Measurements from ENCODE around the gene TMEM144. TPM values are rescaled to one million over a fixed set of nuclear protein-coding genes. Genes with fewer than 3 reads are reported as not detected.

TMEM144 gene
- total RNA-seq, 1 experiment from 2014 or later, result 13.4 TPM

DNA sequence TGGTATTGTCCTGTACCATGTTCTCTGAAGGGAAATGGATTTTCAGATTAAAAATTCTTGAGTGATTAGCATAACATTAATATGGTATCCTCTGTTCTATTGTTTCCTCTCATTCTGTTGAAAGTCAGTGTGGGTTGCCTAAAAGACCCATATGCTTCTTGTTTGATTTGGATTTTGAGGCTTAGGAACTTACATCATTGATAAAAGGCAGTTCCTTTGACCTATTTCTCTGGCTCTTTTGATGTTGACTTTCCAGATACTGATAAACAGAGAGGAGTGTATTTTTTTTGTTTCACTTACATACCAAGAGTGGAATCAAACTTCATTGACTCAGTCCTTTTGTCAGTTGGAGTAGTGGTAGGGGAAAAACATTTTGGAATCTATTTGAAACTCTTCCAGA, 32.8 kb downstream of the TMEM144 start:
- intact Hi-C loops (cut with micrococcal nuclease; ENCODE audit: unreplicated experiment), result no loop called here
- no TSS peak for BruUV-seq (replicated peaks)
- Histone ChIP-seq H3K4me2 (no peak overlapping the region), H3K9me3 (ENCODE audit: insufficient read depth, low read depth) (no peaks in the 10 kb centered on the region), H3K27me3 (ENCODE audit: insufficient read depth, low read depth) (no peaks in the 10 kb centered on the region), H3K27ac (no peak overlapping the region), H4K20me1 (ENCODE audit: insufficient read depth) (no peaks in the 10 kb centered on the region), H3K9me2 (ENCODE audit: insufficient read depth) (no peaks in the 10 kb centered on the region), H3K4me1 (replicated peaks; ENCODE audit: insufficient read depth) (no peaks in the 10 kb centered on the region), H3F3A (ENCODE audit: insufficient read depth, low read depth) (no peaks in the 10 kb centered on the region), H2AFZ (no peak overlapping the region), H3K4me3 (no peak overlapping the region), H3K36me3 (ENCODE audit: low read depth) (no peaks in the 10 kb centered on the region), H3K79me2 (ENCODE audit: low read depth) (no peaks in the 10 kb centered on the region)
- ChIA-PET POLR2A (ENCODE audit: unreplicated experiment) (no interaction called here), CTCF (no interaction called here)
- no peak for DNase-seq
- TF ChIP-seq EZH2 (IDR thresholded peaks at IDR 0.05; ENCODE audit: low read depth) (no peak), CTCF (conservative IDR thresholded peaks at IDR 0.05) (no peak)

DNA sequence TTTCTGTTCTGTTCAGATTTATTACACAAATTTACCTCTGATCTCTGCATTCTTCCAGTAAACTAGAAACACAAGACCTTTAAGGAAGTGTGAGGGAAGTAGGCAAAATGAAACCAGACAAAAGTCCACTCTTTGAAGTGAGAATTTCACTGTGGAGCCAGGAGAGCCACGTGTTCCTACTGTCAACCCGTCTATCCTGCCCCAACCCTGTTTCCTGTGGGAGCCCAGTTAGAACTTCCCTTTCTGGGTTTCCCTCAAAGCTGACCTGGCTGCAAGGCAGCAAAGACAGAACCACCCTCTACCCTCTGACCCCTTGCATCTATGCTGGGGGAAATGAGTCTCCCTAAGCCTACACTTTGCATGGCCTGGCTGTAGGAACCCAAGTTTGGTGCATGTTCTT, 40.0 kb downstream of the TMEM144 start:
- H3K4me2 ChIP-seq, result no peak overlapping the region
- CTCF ChIA-PET, result interaction anchor here (0.6 kb wide), 1 partner anchor 14 kb away, joined by 3 read pairs; no protein-coding TSS in a partner anchor
- H3K9me2 ChIP-seq (ENCODE audit: insufficient read depth), result no peaks in the 10 kb centered on the region
- no TSS peak for BruUV-seq (replicated peaks)
- H3K79me2 ChIP-seq (ENCODE audit: low read depth), result no peaks in the 10 kb centered on the region
- H3F3A ChIP-seq (ENCODE audit: insufficient read depth, low read depth), result no peaks in the 10 kb centered on the region
- no peak overlapping the region for H3K4me3 ChIP-seq
- no peak overlapping the region for H2AFZ ChIP-seq
- no peaks in the 10 kb centered on the region for H3K27me3 ChIP-seq (ENCODE audit: insufficient read depth, low read depth)
- H3K36me3 ChIP-seq (ENCODE audit: low read depth), result no peaks in the 10 kb centered on the region
- intact Hi-C loops (cut with micrococcal nuclease; ENCODE audit: unreplicated experiment), result loop anchor here (10.0 kb wide), 1 partner anchor 604 kb away; no protein-coding TSS in a partner anchor
- no peaks in the 10 kb centered on the region for H3K4me1 ChIP-seq (replicated peaks; ENCODE audit: insufficient read depth)
- POLR2A ChIA-PET (ENCODE audit: unreplicated experiment), result no interaction called here
- no peak for DNase-seq
- H3K27ac ChIP-seq, result no peak overlapping the region
- H3K9me3 ChIP-seq (ENCODE audit: insufficient read depth, low read depth), result no peaks in the 10 kb centered on the region
- no peak for TF ChIP-seq EZH2 (IDR thresholded peaks at IDR 0.05; ENCODE audit: low read depth)
- TF ChIP-seq CTCF (conservative IDR thresholded peaks at IDR 0.05), result no peak
- no peaks in the 10 kb centered on the region for H4K20me1 ChIP-seq (ENCODE audit: insufficient read depth)

GRCh38 chr4:158253350-158253980, 43.2 kb downstream of the TMEM144 start:
- Histone ChIP-seq H3F3A (ENCODE audit: insufficient read depth, low read depth) (no peaks in the 10 kb centered on the region), H3K27ac (no peak overlapping the region), H3K4me1 (replicated peaks; ENCODE audit: insufficient read depth) (no peaks in the 10 kb centered on the region), H3K27me3 (ENCODE audit: insufficient read depth, low read depth) (no peaks in the 10 kb centered on the region), H2AFZ (no peak overlapping the region), H3K79me2 (ENCODE audit: low read depth) (no peaks in the 10 kb centered on the region), H3K9me2 (ENCODE audit: insufficient read depth) (no peaks in the 10 kb centered on the region), H3K9me3 (ENCODE audit: insufficient read depth, low read depth) (no peaks in the 10 kb centered on the region), H3K4me3 (no peak overlapping the region), H3K36me3 (ENCODE audit: low read depth) (no peaks in the 10 kb centered on the region), H4K20me1 (ENCODE audit: insufficient read depth) (no peaks in the 10 kb centered on the region), H3K4me2 (no peak overlapping the region)
- ChIA-PET POLR2A (ENCODE audit: unreplicated experiment) (no interaction called here), CTCF (interaction anchor here (0.6 kb wide), 1 partner anchor 371 kb away, joined by 4 read pairs; no protein-coding TSS in a partner anchor)
- intact Hi-C loops (cut with micrococcal nuclease; ENCODE audit: unreplicated experiment), result loop anchor here (10.0 kb wide), 1 partner anchor 601 kb away; no protein-coding TSS in a partner anchor
- no peak for TF ChIP-seq EZH2 (IDR thresholded peaks at IDR 0.05; ENCODE audit: low read depth)
- peak; percentile 59 for TF ChIP-seq CTCF (conservative IDR thresholded peaks at IDR 0.05)
- no TSS peak for BruUV-seq (replicated peaks)
- peak in 1 of 2 experiments; percentile 10 for DNase-seq

All from PC-9 (cell line).